Peyer's patch (tissue), 4 donors: ENCODE data around the gene AGTPBP1. TPM values are rescaled to one million over a fixed set of nuclear protein-coding genes. Genes with fewer than 3 reads are reported as not detected.

ENCODE experiments used
- DNase-seq, 3 donors: peaks; one replicate each; pipeline ENCODE4 v3.0.0-alpha.2; 2017 to 2019
- H3K27ac ChIP-seq, 4 donors: fragments of 200-600 bp; sonication (generic); one replicate each; pipeline ENCODE4 v1.5.1; 2016 to 2019
- H3K27me3 ChIP-seq, 2 donors: fragments of 200-600 bp; sonication (generic); one replicate each; pipeline ENCODE4 v1.5.1; 2019
- H3K36me3 ChIP-seq, 3 donors: fragments of 200-600 bp; sonication (generic); one replicate each; pipeline ENCODE4 v1.5.1; 2016 to 2019
- H3K4me1 ChIP-seq, 4 donors: fragments of 200-600 bp; sonication (generic); one replicate each; pipeline ENCODE4 v1.5.1; 2016 to 2019
- H3K4me3 ChIP-seq, 4 donors: fragments of 200-600 bp; sonication (generic); 1 replicate in 3 of 4; 2 replicates in 1 of 4; pipeline ENCODE4 v1.5.1; 2016 to 2019; ENCODE audit warnings: mild to moderate bottlenecking in 1 of 4
- H3K9me3 ChIP-seq, 4 donors: fragments of 200-600 bp; sonication (generic); one replicate each; pipeline ENCODE4 v1.5.1; 2016 to 2019; ENCODE audit warnings: mild to moderate bottlenecking in 1 of 4
- CTCF ChIP-seq, 6 experiments: fragments of 450-650 bp in 4 of 6; fragments of 200-600 bp in 2 of 6; sonication (generic) in 1 of 6; IDR thresholded peaks; one replicate each; pipeline ENCODE4 v1.5.1; 2017 to 2019; ENCODE audit warnings: antibody characterized with exemption in 6 of 6, mild to moderate bottlenecking in 3 of 6, moderate library complexity in 1 of 6
- POLR2A ChIP-seq, 2 donors: fragments of 450-650 bp; IDR thresholded peaks; one replicate each; pipeline ENCODE4 v1.5.1; 2017; ENCODE audit warnings: antibody characterized with exemption in 2 of 2, mild to moderate bottlenecking in 2 of 2, moderate library complexity in 2 of 2
- total RNA-seq, 4 donors: library from RNA; depleted of rRNA; stranded (reverse); fragments of >200 nt; gene quantifications; one replicate each; pipeline ENCODE4 v1.1.0, GENCODE V29; 2016

The AGTPBP1 gene
- total RNA-seq, 4 donors from 2014 or later = 9.1 to 42.9 (median 13.0) TPM

DNA sequence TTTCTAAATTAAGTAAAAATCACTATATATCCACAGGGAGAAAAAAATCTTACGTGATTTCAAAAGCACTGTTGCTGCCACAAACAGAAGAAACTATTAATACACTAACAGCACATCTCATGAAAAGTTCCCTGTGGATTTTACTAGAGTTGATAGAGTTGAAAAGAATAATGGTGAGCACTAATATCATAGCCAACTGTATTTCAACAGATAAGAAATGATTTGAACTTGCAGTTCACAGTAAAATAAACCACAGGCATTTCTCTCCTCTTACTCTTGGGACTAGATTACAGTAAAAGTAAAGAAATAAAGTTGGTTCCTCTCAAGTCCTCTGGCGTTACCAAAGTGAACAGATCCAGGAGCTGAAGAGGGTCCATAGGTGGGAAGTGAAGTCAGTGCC is 27.9 kb downstream of the AGTPBP1 start:
- Histone ChIP-seq H3K36me3 (no peaks in the 10 kb centered on the region), H3K4me1 (no peaks in the 10 kb centered on the region), H3K4me3 (no peak overlapping the region), H3K9me3 (no peaks in the 10 kb centered on the region), H3K27me3 (no peaks in the 10 kb centered on the region), H3K27ac (no peak overlapping the region)
- TF ChIP-seq POLR2A (IDR thresholded peaks at IDR 0.05) (no peak), CTCF (IDR thresholded peaks at IDR 0.05) (no peak)
- DNase-seq = no peak

- DNase-seq = no peak
- no peak for TF ChIP-seq CTCF (IDR thresholded peaks at IDR 0.05)
- TF ChIP-seq POLR2A (IDR thresholded peaks at IDR 0.05) = no peak
- Histone ChIP-seq H3K4me1 (no peaks in the 10 kb centered on the region), H3K9me3 (no peaks in the 10 kb centered on the region), H3K27ac (no peak overlapping the region), H3K4me3 (no peak overlapping the region), H3K27me3 (no peaks in the 10 kb centered on the region), H3K36me3 (no peaks in the 10 kb centered on the region)
Measured at GRCh38 chr9:85704744-85705143, 37.0 kb downstream of the AGTPBP1 start.

GRCh38 chr9:85703398-85703797 is 38.4 kb downstream of the AGTPBP1 start:
- H3K4me1 ChIP-seq = no peaks in the 10 kb centered on the region
- no peaks in the 10 kb centered on the region for H3K9me3 ChIP-seq
- H3K4me3 ChIP-seq = no peak overlapping the region
- H3K27me3 ChIP-seq = no peaks in the 10 kb centered on the region
- H3K36me3 ChIP-seq = no peaks in the 10 kb centered on the region
- no peak for TF ChIP-seq POLR2A (IDR thresholded peaks at IDR 0.05)
- TF ChIP-seq CTCF (IDR thresholded peaks at IDR 0.05) = no peak
- no peak overlapping the region for H3K27ac ChIP-seq
- DNase-seq = no peak

GRCh38 chr9:85702726-85703289 is 38.9 kb downstream of the AGTPBP1 start:
- H3K4me1 ChIP-seq = no peaks in the 10 kb centered on the region
- no peak for DNase-seq
- H3K27me3 ChIP-seq = no peaks in the 10 kb centered on the region
- no peak overlapping the region for H3K27ac ChIP-seq
- H3K4me3 ChIP-seq = no peak overlapping the region
- TF ChIP-seq POLR2A (IDR thresholded peaks at IDR 0.05) = no peak
- TF ChIP-seq CTCF (IDR thresholded peaks at IDR 0.05) = no peak
- H3K9me3 ChIP-seq = no peaks in the 10 kb centered on the region
- no peaks in the 10 kb centered on the region for H3K36me3 ChIP-seq

GRCh38 chr9:85702191-85702590 is 39.6 kb downstream of the AGTPBP1 start:
- DNase-seq = no peak
- TF ChIP-seq POLR2A (IDR thresholded peaks at IDR 0.05) (no peak), CTCF (IDR thresholded peaks at IDR 0.05) (no peak)
- H3K27me3 ChIP-seq = no peaks in the 10 kb centered on the region

DNA sequence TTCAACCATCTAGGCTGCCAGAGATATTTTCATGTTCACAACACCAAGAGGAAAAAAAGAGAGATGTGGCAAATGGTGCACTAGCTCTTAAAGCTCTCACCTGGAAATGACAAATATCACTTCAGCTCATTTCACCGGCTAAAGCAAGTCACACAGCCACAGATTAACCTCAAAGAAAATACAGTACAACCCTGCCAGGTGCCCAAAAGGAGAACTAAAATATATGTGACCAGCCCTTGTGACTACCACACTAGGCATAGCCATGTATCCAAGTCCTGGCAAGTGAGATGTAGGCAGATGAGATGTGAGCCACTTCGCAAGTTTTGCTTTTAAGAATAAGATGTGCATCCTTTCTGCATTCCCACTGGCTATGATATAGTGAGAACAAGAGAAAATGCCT is 41.4 kb downstream of the AGTPBP1 start:
- H3K36me3 ChIP-seq = no peaks in the 10 kb centered on the region
- TF ChIP-seq POLR2A (IDR thresholded peaks at IDR 0.05) (no peak), CTCF (IDR thresholded peaks at IDR 0.05) (no peak)
- no peaks in the 10 kb centered on the region for H3K27me3 ChIP-seq
- no peaks in the 10 kb centered on the region for H3K9me3 ChIP-seq
- H3K27ac ChIP-seq = no peak overlapping the region
- no peak for DNase-seq
- no peaks in the 10 kb centered on the region for H3K4me1 ChIP-seq
- H3K4me3 ChIP-seq = no peak overlapping the region

More at GRCh38 chr9:85702191-85702590, 39.6 kb downstream of the AGTPBP1 start:
- H3K36me3 ChIP-seq = no peaks in the 10 kb centered on the region
- H3K4me3 ChIP-seq = no peak overlapping the region
- no peaks in the 10 kb centered on the region for H3K4me1 ChIP-seq
- H3K27ac ChIP-seq = no peak overlapping the region
- H3K9me3 ChIP-seq = no peaks in the 10 kb centered on the region
